LNCaP clone FGC (cell line): ENCODE results near the gene NMRK1.
A peak's percentile ranks its signal among the peaks of the same experiment; 100 is the strongest.

Experiments used
- DNase-seq: peaks from one replicate; pipeline ENCODE4 v3.0.0-alpha.2; 2011; ENCODE audit warnings: low read depth
- H3K4me3 ChIP-seq: 2 replicates; pipeline ENCODE4 v1.5.1; 2011; ENCODE audit warnings: mild to moderate bottlenecking, low read depth, low read length, control low read depth
- CTCF ChIP-seq: IDR thresholded peaks from 2 replicates; pipeline ENCODE4 v1.5.1; 2012; ENCODE audit warnings: mild to moderate bottlenecking; ENCODE audit not compliant: control insufficient read depth, insufficient read depth; ENCODE audit errors: extremely low read depth

NMRK1 gene

GRCh38 chr9:75087824-75088645 is at the start of gene NMRK1, which contains the start of gene OSTF1:
TSS of gene NMRK1 (minus strand) at chr9:75088155. CDS start at chr9:75083115, 5,040 bp downstream.
TSS of gene OSTF1 (plus strand) at chr9:75088514. CDS start at chr9:75088693, 179 bp downstream.
- H3K4me3 ChIP-seq = peak within 1 kb of the TSS; percentile 78
- DNase-seq = peak; percentile 89
- no peak for TF ChIP-seq CTCF

- TF ChIP-seq CTCF = no peak
- DNase-seq = no peak
- no peak overlapping the region for H3K4me3 ChIP-seq
Observed at GRCh38 chr9:75134495-75134894, 46.5 kb upstream of the NMRK1 start.

DNA sequence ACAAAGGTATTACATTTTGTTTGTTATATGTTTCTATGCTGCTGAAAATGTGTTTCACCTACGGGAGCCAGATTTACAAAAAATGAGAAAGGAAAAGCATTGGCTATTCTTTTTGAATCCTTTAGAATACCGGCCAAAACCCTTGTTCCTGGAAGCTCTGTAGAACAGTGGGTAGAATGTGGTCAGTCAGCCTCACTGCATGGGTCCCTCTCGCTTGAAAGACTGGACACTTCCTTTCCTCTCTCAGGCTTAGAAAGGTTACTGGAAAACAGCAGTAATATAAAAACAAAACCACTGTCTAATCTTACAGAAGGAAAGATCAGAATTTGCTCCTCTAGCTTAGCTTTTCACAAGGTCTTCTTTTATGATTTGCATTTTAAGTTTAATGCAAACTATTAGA is 45.4 kb upstream of the NMRK1 start:
- DNase-seq = no peak
- H3K4me3 ChIP-seq = no peak overlapping the region
- no peak for TF ChIP-seq CTCF

- DNase-seq = no peak
- H3K4me3 ChIP-seq = no peak overlapping the region
- no peak for TF ChIP-seq CTCF
Observed at GRCh38 chr9:75132244-75132643, 44.3 kb upstream of the NMRK1 start.

DNA sequence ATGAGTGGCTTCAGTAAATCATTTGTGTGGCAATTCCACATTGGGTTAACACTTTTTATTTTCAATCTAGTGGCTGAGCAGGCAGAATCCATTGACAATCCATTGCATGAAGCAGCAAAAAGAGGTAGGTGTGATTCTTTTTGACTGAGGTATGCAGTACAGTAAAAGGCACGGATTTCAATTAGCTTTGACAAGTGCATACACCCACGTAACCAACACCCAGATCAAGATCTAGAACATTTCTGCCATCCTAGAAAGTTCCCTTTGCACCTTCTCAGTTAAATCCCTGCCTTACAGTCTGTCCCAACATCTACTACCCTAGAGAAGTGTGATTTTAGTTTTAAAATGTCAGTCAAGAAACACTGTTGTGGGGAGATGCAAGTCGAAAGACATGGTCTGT is 43.7 kb upstream of the NMRK1 start:
- DNase-seq = no peak
- no peak overlapping the region for H3K4me3 ChIP-seq
- TF ChIP-seq CTCF = no peak

DNA sequence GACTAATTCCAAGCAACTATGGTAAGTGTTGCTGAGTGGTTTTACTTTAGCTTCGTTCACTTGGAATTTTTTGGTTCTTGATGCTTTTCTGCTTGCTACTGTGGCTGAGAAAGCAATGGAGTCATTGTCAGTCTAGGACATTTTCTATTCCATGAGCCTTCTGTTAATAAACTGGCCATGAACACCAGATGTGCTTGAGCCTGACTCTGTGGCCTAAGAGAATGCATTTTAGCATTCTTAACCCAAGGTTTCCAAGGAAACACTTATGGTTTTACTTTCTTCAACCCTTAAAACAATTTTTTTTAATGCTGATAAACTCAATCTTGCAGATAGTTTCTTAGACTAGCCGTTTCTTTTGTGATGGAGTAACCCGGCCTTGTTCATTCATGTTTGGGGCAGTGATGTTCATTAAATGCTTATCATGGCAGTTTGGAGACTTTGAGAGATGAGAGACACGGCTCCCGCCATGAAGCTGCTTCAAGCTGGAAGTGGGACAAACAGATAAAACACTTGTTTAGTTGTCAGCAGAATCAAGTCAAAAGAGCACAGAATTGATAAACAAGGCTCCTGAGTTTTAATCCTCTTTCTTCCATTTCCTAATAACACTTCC is 42.8 kb upstream of the NMRK1 start:
- no peak overlapping the region for H3K4me3 ChIP-seq
- no peak for DNase-seq
- no peak for TF ChIP-seq CTCF

DNA sequence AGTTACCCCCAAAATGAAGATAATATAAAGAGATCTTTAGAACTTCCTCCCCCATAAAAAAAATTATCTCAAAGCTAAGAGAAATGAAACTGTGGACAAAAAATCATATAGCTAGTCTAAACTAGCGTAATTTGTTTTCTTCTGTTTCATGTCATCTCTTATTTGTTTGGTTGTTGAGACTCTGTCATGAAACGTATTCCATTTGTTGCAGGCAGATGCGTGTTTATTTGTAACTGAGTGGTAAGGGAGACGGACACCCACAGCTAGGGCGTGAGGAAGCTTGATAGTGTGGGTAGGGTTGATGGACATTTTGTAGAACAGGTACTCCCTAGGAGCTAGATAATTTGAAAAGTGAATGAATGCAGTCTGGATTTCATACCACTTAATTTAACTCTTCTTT is 42.2 kb upstream of the NMRK1 start:
- no peak for DNase-seq
- no peak overlapping the region for H3K4me3 ChIP-seq
- TF ChIP-seq CTCF = no peak
